ENCODE measurements around the gene KRT5.

DNA sequence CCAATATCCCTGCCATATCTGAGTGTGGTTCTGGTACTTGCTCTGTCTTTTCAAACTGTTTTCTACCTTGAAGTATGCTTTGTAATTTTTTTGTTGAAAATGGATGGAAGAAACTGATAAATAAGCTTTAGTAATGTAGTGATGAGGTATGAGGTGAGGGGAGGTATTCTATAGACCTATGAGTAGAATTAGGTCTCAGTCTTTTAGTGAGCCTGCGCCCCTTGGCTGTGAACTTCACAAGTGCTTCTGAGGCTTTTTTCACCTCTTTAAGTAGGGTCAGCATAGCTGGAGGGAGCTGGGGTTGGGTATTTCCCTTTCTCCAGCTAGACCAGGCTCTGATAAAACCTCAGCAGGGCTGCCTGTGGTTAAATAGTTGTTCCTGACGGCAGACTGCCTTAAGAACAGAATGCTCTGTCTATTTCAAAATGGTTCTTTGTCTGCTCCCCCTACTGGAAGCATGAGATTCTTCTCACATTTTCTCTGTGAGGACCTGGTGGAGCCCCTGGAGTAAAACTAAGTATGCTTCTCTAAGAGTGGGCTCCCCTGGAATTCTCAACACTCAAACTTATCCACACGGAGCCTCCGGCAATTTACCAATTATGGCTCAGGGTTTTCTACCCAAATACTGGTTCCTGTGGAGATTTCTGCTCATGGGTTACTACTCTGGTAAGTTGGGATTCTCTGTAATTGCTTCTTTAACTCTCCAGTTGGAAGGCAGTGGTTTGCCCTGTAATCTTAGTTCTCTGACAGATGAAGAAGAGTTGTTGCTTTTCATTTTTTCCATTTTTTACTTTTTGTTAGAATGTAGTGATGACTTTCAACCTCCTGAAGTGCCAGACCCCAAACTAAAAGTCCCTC is 13.1 kb downstream of the KRT5 start:
- TF ChIP-seq, protein P1, sequence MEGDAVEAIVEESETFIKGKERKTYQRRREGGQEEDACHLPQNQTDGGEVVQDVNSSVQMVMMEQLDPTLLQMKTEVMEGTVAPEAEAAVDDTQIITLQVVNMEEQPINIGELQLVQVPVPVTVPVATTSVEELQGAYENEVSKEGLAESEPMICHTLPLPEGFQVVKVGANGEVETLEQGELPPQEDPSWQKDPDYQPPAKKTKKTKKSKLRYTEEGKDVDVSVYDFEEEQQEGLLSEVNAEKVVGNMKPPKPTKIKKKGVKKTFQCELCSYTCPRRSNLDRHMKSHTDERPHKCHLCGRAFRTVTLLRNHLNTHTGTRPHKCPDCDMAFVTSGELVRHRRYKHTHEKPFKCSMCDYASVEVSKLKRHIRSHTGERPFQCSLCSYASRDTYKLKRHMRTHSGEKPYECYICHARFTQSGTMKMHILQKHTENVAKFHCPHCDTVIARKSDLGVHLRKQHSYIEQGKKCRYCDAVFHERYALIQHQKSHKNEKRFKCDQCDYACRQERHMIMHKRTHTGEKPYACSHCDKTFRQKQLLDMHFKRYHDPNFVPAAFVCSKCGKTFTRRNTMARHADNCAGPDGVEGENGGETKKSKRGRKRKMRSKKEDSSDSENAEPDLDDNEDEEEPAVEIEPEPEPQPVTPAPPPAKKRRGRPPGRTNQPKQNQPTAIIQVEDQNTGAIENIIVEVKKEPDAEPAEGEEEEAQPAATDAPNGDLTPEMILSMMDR (conservative IDR thresholded peaks at IDR 0.05): peak; percentile 77
- TF ChIP-seq ZFX (IDR thresholded peaks at IDR 0.05): no peak
